GM12878 (cell line): ENCODE data around the gene TNFRSF1B. TPM values are rescaled to one million over a fixed set of nuclear protein-coding genes. Genes with fewer than 3 reads are reported as not detected.

ENCODE experiments used
- ATAC-seq: fragments of 200-7000 bp; cut with Tn5 transposase; 3 replicates; pipeline ENCODE4 v1.9.1; 2020; ENCODE audit warnings: mild to moderate bottlenecking, moderate library complexity
- BruUV-seq: library from RNA; stranded (reverse); fragments of 400-500 nt; replicated peaks from 2 replicates; lab custom pipeline; 2021; lab: Mats Ljungman, UMichigan
- CTCF ChIA-PET: fragments of 300-600 bp; sonication (Branson Sonifier 250); formaldehyde crosslinking; extraction: SDS; loops from one replicate; lab custom pipeline; 2021; ENCODE audit warnings: inconsistent platforms; lab: Yijun Ruan, JAX
- POLR2A ChIA-PET: fragments of 350-600 bp; formaldehyde crosslinking; extraction: SDS; loops from one replicate; lab custom pipeline; 2021; ENCODE audit warnings: inconsistent platforms; lab: Charles Lee
- RAD21 ChIA-PET: fragments of 300-600 bp; sonication (Branson Sonifier 250); formaldehyde crosslinking; loops from one replicate; lab custom pipeline; 2023; ENCODE audit warnings: antibody characterized with exemption; ENCODE audit not compliant: unreplicated experiment; lab: Charles Lee
- SMC1A ChIA-PET: fragments of 300-600 bp; sonication (Branson Sonifier 250); formaldehyde crosslinking; loops from one replicate; lab custom pipeline; 2023; ENCODE audit not compliant: unreplicated experiment, uncharacterized antibody; lab: Charles Lee
- DNase-seq: peaks from one replicate; pipeline ENCODE4 v3.0.0-alpha.2; 2011; ENCODE audit warnings: low read depth, low spot score
- FAIRE-seq: peaks from 3 replicates; lab custom pipeline; 2011; peaks lifted over from hg19 to GRCh38; lab: Jason Lieb, UNC
- H2AFZ ChIP-seq: 2 replicates; pipeline ENCODE4 v1.6.0; 2011; ENCODE audit warnings: low read depth, low read length, control low read depth; ENCODE audit not compliant: control insufficient read depth
- H3K27ac ChIP-seq: 2 replicates; pipeline ENCODE4 v1.5.1; 2011; ENCODE audit warnings: control low read depth; ENCODE audit not compliant: control insufficient read depth, insufficient read depth
- H3K27me3 ChIP-seq, 2 experiments: replicated peaks in 1 of 2; 2 replicates each; pipeline versions ENCODE4 v1.6.0 to v1.6.1; 2011; ENCODE audit warnings: low read length in 1 of 2; ENCODE audit not compliant: control insufficient read depth in 2 of 2, insufficient read depth in 2 of 2
- H3K36me3 ChIP-seq, 2 experiments: 2 replicates each; pipeline ENCODE4 v1.5.1; 2011; ENCODE audit warnings: low read length in 1 of 2; ENCODE audit not compliant: control insufficient read depth in 2 of 2, insufficient read depth in 2 of 2
- H3K4me1 ChIP-seq: 2 replicates; pipeline ENCODE4 v1.6.1; 2011; ENCODE audit warnings: mild to moderate bottlenecking, low read length, moderate library complexity, mixed read lengths; ENCODE audit not compliant: control insufficient read depth, insufficient read depth
- H3K4me2 ChIP-seq: 2 replicates; pipeline ENCODE4 v1.6.0; 2011; ENCODE audit warnings: control low read depth; ENCODE audit not compliant: control insufficient read depth, insufficient read depth
- H3K4me3 ChIP-seq: fragments of 200-600 bp; sonication (generic); 2 replicates; pipeline ENCODE4 v1.5.1; 2016
- H3K79me2 ChIP-seq: 2 replicates; pipeline ENCODE4 v1.6.0; 2011; ENCODE audit warnings: low read length; ENCODE audit not compliant: control insufficient read depth, insufficient read depth
- H3K9ac ChIP-seq: 2 replicates; pipeline ENCODE4 v1.8.0; 2011; ENCODE audit warnings: low read length, control low read depth, mixed read lengths; ENCODE audit not compliant: control insufficient read depth, insufficient read depth
- H3K9me3 ChIP-seq: replicated peaks from 3 replicates; pipeline ENCODE4 v1.5.1; 2011; ENCODE audit warnings: mild to moderate bottlenecking, low read length; ENCODE audit not compliant: control insufficient read depth, insufficient read depth
- H4K20me1 ChIP-seq: 2 replicates; pipeline ENCODE4 v1.6.0; 2011; ENCODE audit not compliant: control insufficient read depth, insufficient read depth
- ASH2L ChIP-seq: fragments of 300-600, 200-600 bp; sonication (generic); IDR thresholded peaks from 2 replicates; pipeline ENCODE4 v1.6.1; 2017; ENCODE audit warnings: low read depth, mild to moderate bottlenecking, borderline replicate concordance
- BHLHE40 ChIP-seq, 2 experiments: fragments of 450-650 bp in 1 of 2; IDR thresholded peaks; 2 replicates each; pipeline ENCODE4 v1.6.1; 2011 to 2017; ENCODE audit warnings: low read depth in 2 of 2, borderline replicate concordance in 1 of 2, improper control_type of control experiment in 1 of 2, low read length in 1 of 2, mild to moderate bottlenecking in 1 of 2
- EED ChIP-seq: sonication (generic); IDR thresholded peaks from 2 replicates; pipeline ENCODE4 v1.6.1; 2016; ENCODE audit warnings: antibody characterized with exemption, low read depth
- GATAD2B ChIP-seq: fragments of 450-650 bp; conservative IDR thresholded peaks from 2 replicates; pipeline ENCODE4 v1.6.1; 2017; ENCODE audit warnings: low read depth, mild to moderate bottlenecking, moderate library complexity
- HDAC2 ChIP-seq: fragments of 200-600 bp; sonication (generic); IDR thresholded peaks from 2 replicates; pipeline ENCODE4 v1.6.1; 2017
- IRF4 ChIP-seq: IDR thresholded peaks from 2 replicates; pipeline ENCODE4 v1.6.1; 2011; ENCODE audit warnings: low read depth, low read length
- MXI1 ChIP-seq: fragments of 150-350 bp; IDR thresholded peaks from 2 replicates; pipeline ENCODE4 v1.6.1; 2011; ENCODE audit warnings: low read depth, mild to moderate bottlenecking, inconsistent platforms, low read length, improper control_type of control experiment
- NFYA ChIP-seq: IDR thresholded peaks from 2 replicates; pipeline ENCODE4 v1.6.1; 2011; ENCODE audit warnings: low read depth, mild to moderate bottlenecking, low read length, improper control_type of control experiment, borderline replicate concordance
- POU2F2 ChIP-seq: IDR thresholded peaks from 3 replicates; pipeline ENCODE4 v1.6.1; 2011; ENCODE audit warnings: low read depth, mild to moderate bottlenecking, low read length, borderline replicate concordance
- RFX5 ChIP-seq: IDR thresholded peaks from 2 replicates; pipeline ENCODE4 v1.6.1; 2011; ENCODE audit warnings: low read depth, low read length, improper control_type of control experiment
- STAT1 ChIP-seq: fragments of 450-650 bp; conservative IDR thresholded peaks from 2 replicates; pipeline ENCODE4 v1.6.1; 2014; ENCODE audit warnings: antibody characterized with exemption, mild to moderate bottlenecking
- SUPT20H ChIP-seq: IDR thresholded peaks from 2 replicates; pipeline ENCODE4 v1.6.1; 2011; ENCODE audit warnings: low read depth, mild to moderate bottlenecking, low read length, moderate library complexity, borderline replicate concordance; ENCODE audit not compliant: control insufficient read depth
- SUZ12 ChIP-seq: fragments of 200-600 bp; sonication (generic); IDR thresholded peaks from one replicate; pipeline ENCODE4 v1.6.1; 2018; ENCODE audit warnings: antibody characterized with exemption, mild to moderate bottlenecking; ENCODE audit not compliant: unreplicated experiment
- TBL1XR1 ChIP-seq: IDR thresholded peaks from 2 replicates; pipeline ENCODE4 v1.6.1; 2012; ENCODE audit warnings: low read depth, low read length, improper control_type of control experiment
- TCF12 ChIP-seq: IDR thresholded peaks from 2 replicates; pipeline ENCODE4 v1.6.1; 2011; ENCODE audit warnings: low read depth, mild to moderate bottlenecking, low read length
- TCF3 ChIP-seq: IDR thresholded peaks from 2 replicates; pipeline ENCODE4 v1.6.1; 2012; ENCODE audit warnings: low read depth, mild to moderate bottlenecking, low read length, borderline replicate concordance; ENCODE audit not compliant: insufficient read depth
- WRNIP1 ChIP-seq: IDR thresholded peaks from 2 replicates; pipeline ENCODE4 v1.6.1; 2011; ENCODE audit warnings: low read depth, low read length, improper control_type of control experiment, borderline replicate concordance
- YBX1 ChIP-seq: fragments of 450-650 bp; IDR thresholded peaks from 2 replicates; pipeline ENCODE4 v1.6.1; 2016; ENCODE audit warnings: antibody characterized with exemption
- ZBTB33 ChIP-seq: fragments of 450-650 bp; IDR thresholded peaks from 2 replicates; pipeline ENCODE4 v1.6.1; 2017; ENCODE audit warnings: mild to moderate bottlenecking
- ZNF217 ChIP-seq: fragments of 450-650 bp; IDR thresholded peaks from 2 replicates; pipeline ENCODE4 v1.6.1; 2017; ENCODE audit warnings: antibody characterized with exemption, mild to moderate bottlenecking
- ZNF384 ChIP-seq: IDR thresholded peaks from 2 replicates; pipeline ENCODE4 v1.6.1; 2012; ENCODE audit warnings: low read depth, mild to moderate bottlenecking, low read length, improper control_type of control experiment, borderline replicate concordance
- ZZZ3 ChIP-seq: IDR thresholded peaks from 2 replicates; pipeline ENCODE4 v1.6.1; 2011; ENCODE audit warnings: low read depth; ENCODE audit not compliant: control insufficient read depth, insufficient read length
- WGBS: methylation state at CpG from one replicate; pipeline ENCODE4 v1.1.6; 2016; ENCODE audit warnings: low lambda C conversion rate; ENCODE audit not compliant: insufficient replicate concordance, insufficient coverage; ENCODE audit errors: missing lambda C conversion rate; 5-methylcytosine and 5-hydroxymethylcytosine counted together
- in situ Hi-C: fragments of 300-500 bp; cut with MboI; formaldehyde crosslinking; loops from 9 replicates; pipeline ENCODE4 v1.14.3; 2018; ENCODE audit warnings: mixed read lengths
- intact Hi-C: fragments of 100-400 bp; cut with micrococcal nuclease; formaldehyde crosslinking; loops from one replicate; pipeline ENCODE4 v1.14.2; 2022; ENCODE audit not compliant: unreplicated experiment
- polyA plus RNA-seq, 11 experiments: library from polyadenylated mRNA; depleted of rRNA in 4 of 11; unstranded in 6 of 11; stranded (reverse) in 5 of 11; fragments of >200 nt; fragmentation: Nextera tagmentation in 4 of 11; fragmentation: Illumina TruSeq in 1 of 11; extraction: Ambion mirVana in 4 of 11; extraction: Trizol in 1 of 11; gene quantifications; 1 replicate in 1 of 11; 2 replicates in 10 of 11; pipeline versions ENCODE4 v1.2.1 to v1.2.3, GENCODE V29; 2011 to 2016; ENCODE audit warnings: inconsistent platforms in 2 of 11, missing spikeins in 2 of 11, low read depth in 1 of 11
- total RNA-seq, 4 experiments: library from RNA; depleted of rRNA in 3 of 4; stranded (reverse); fragments of >200 nt in 3 of 4; fragmentation: Illumina TruSeq in 1 of 4; extraction: Trizol in 1 of 4; gene quantifications; 2 replicates each; pipeline versions ENCODE4 v1.2.1 to v1.2.3, GENCODE V29; 2013 to 2021
- TF ChIP-seq, protein P1 (sequence below): IDR thresholded peaks from 2 replicates; pipeline ENCODE4 v1.6.1; 2011; ENCODE audit warnings: low read depth, mild to moderate bottlenecking, low read length, moderate library complexity, borderline replicate concordance; ENCODE audit errors: extremely low read depth

TNFRSF1B gene
- total and polyA plus RNA-seq, 10 of the 15 experiments (the other 5 are each of a cell fraction or from before 2014, with no cell fraction given), result 10.1 to 87.2 (median 37.3) TPM

DNA sequence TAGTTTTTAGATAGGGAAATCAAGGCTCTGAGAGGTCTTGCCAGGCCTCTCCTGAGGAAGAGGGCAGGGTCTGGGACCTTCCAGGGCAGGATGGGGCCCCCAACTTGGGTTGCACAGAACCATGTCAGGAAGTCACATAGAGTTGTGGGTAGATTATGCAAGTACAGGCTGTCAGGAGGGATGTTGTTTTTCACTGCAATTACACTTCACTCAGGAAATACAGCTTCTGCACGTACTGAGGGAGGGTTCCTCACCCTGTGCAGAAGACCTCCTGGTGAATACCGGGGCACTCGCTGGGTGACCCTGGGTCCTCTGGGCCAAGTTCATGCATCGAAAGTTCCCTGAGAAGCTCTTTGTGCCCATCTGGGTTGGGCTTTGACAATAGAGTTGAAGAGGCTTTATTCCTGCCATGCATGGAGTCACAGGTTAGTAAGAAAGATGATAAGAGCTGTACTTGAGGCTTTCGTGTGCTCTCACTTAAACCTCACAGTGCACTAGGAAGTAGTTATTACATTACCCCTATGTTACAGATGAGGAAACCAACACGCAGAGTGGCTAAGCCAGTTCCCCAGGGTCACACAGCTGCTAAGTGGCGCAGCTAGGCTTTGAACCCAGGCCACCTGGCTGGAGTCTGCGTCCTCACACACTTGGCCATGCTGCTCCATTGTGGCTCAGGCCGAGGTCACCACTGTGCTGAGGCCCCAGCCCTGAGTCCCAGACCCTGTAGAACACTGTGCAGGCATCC lies 16.2 kb upstream of the TNFRSF1B start:
- H4K20me1 ChIP-seq, result no peaks in the 10 kb centered on the region
- peak overlapping the region; percentile 51 for H3K9ac ChIP-seq
- no peak overlapping the region for H3K4me3 ChIP-seq
- peak overlapping the region; percentile 84 for H3K27ac ChIP-seq
- in situ Hi-C loops, result loop anchor here (25.0 kb wide), 1 partner anchor 1587 kb away; no protein-coding TSS in a partner anchor
- WGBS, result 3% methylated on average over 9 of the region's 9 CpGs
- DNase-seq (no peak), FAIRE-seq (no peak), ATAC-seq (no peak)
- no TSS peak for BruUV-seq
- ChIA-PET POLR2A (interaction anchor here (1.0 to 11.6 kb wide), 9 partner anchors 11 to 241 kb away, joined by 3 to 166 read pairs (median 5); no protein-coding TSS in a partner anchor), CTCF (interaction anchor here (0.6 to 6.9 kb wide), 8 partner anchors 12 to 58 kb away, joined by 3 to 47 read pairs (median 6); partner anchors contain the start of gene TNFRSF1B), SMC1A (interaction anchor here (0.5 to 19.3 kb wide), 11 partner anchors 11 to 172 kb away, joined by 3 to 347 read pairs (median 10); partner anchors contain the start of gene TNFRSF1B), RAD21 (interaction anchor here (0.6 to 12.5 kb wide), 8 partner anchors 11 to 466 kb away, joined by 3 to 119 read pairs (median 24); partner anchors contain the start of gene TNFRSF1B)
- no peak overlapping the region; the same call in 1 of the 2 replicates for H2AFZ ChIP-seq
- no peaks in the 10 kb centered on the region for H3K79me2 ChIP-seq
- no peaks in the 10 kb centered on the region for H3K9me3 ChIP-seq
- peak overlapping the region; percentile 75 for H3K4me2 ChIP-seq
- H3K27me3 ChIP-seq, result no peaks in the 10 kb centered on the region
- H3K36me3 ChIP-seq, result no peaks in the 10 kb centered on the region
- intact Hi-C loops, result no loop called here
- H3K4me1 ChIP-seq, result peaks cover 78% of the 10 kb centered on the region
- no peak for TF ChIP-seq MXI1
- no peak for TF ChIP-seq ZZZ3
- 0 out of 2 replicates have a peak, but pooled peaks have one; percentile 35 for TF ChIP-seq TCF12
- no peak for TF ChIP-seq SUZ12
- TF ChIP-seq NFYA, result no peak
- no peak for TF ChIP-seq SUPT20H
- TF ChIP-seq TBL1XR1, result no peak; the same call in 1 of the 2 replicates
- TF ChIP-seq POU2F2, result peak; percentile 29; the same call in 1 of the 3 replicates
- TF ChIP-seq IRF4, result no peak
- no peak for TF ChIP-seq ASH2L
- peak; percentile 72 for TF ChIP-seq ZNF217
- no peak for TF ChIP-seq BHLHE40 (IDR thresholded peaks at IDR 0.05; ENCODE audit: borderline replicate concordance in 1 of 2, low read depth in 2 of 2, low read length in 1 of 2)
- TF ChIP-seq ZBTB33, result no peak
- TF ChIP-seq, protein P1, sequence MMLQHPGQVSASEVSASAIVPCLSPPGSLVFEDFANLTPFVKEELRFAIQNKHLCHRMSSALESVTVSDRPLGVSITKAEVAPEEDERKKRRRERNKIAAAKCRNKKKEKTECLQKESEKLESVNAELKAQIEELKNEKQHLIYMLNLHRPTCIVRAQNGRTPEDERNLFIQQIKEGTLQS, result no peak
- TF ChIP-seq WRNIP1, result no peak
- no peak for TF ChIP-seq ZNF384
- TF ChIP-seq HDAC2, result no peak
- no peak for TF ChIP-seq EED
- 0 out of 2 replicates have a peak, but pooled peaks have one; percentile 35 for TF ChIP-seq TCF3
- no peak for TF ChIP-seq RFX5
- TF ChIP-seq YBX1, result no peak
- TF ChIP-seq GATAD2B, result no peak
- no peak for TF ChIP-seq STAT1
